ENCODE data around the gene RASL12.

RASL12 gene

GRCh38 chr15:65099336-65099735 lies 31.5 kb upstream of the RASL12 start:
- no peak for TF ChIP-seq CTCF (IDR thresholded peaks at IDR 0.05)
- H3K4me1 ChIP-seq (ENCODE audit: control insufficient read depth in 1 of 2, insufficient read depth in 1 of 2, low read depth in 1 of 2, low read length in 1 of 2), result no peaks in the 10 kb centered on the region
- H3K4me3 ChIP-seq (ENCODE audit: low read depth in 1 of 2, low read length in 1 of 2), result no peak overlapping the region
- peaks cover 22% of the 10 kb centered on the region for H3K36me3 ChIP-seq
- no peak overlapping the region for H3K27ac ChIP-seq
- no peaks in the 10 kb centered on the region for H3K9me3 ChIP-seq
- no peaks in the 10 kb centered on the region for H3K27me3 ChIP-seq

DNA sequence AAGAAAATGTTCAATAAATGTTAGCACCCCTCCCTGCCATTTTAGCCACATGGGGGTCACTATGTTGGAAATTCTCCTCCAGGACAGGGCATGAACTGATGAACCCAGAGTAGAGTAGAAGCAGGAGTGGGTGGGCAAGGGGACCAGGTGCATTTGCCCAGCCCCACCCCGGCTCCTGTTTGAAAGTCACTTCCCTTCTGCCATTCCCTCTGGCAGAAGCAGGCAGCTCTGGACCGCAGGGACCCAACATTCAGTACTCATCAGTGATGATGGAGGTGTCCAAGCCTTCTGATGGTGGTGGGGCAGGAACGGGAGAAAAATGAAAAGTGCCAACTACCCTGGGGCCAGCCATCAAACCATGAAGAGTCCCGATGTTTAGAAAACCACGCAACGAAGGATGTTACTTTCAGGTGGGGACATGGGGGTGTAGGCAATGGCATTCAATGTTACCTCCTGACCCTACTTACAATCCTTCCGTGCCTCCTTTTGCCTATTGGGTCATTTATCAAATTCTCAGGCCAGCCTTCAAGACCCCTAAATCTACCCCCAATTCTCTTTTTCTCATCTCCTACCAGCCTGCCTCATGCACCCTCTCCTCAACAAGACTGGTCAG lies 30.0 kb upstream of the RASL12 start:
- Histone ChIP-seq H3K4me1 (ENCODE audit: control insufficient read depth in 1 of 2, insufficient read depth in 1 of 2, low read depth in 1 of 2, low read length in 1 of 2) (no peaks in the 10 kb centered on the region), H3K9me3 (no peaks in the 10 kb centered on the region), H3K36me3 (peaks cover 22% of the 10 kb centered on the region), H3K4me3 (ENCODE audit: low read depth in 1 of 2, low read length in 1 of 2) (no peak overlapping the region), H3K27ac (no peak overlapping the region), H3K27me3 (no peaks in the 10 kb centered on the region)
- no peak for TF ChIP-seq CTCF (IDR thresholded peaks at IDR 0.05)

GRCh38 chr15:65096481-65097385 lies 28.9 kb upstream of the RASL12 start:
- no peak overlapping the region for H3K27ac ChIP-seq
- H3K27me3 ChIP-seq, result no peaks in the 10 kb centered on the region
- H3K4me1 ChIP-seq (ENCODE audit: control insufficient read depth in 1 of 2, insufficient read depth in 1 of 2, low read depth in 1 of 2, low read length in 1 of 2), result no peaks in the 10 kb centered on the region
- H3K4me3 ChIP-seq (ENCODE audit: low read depth in 1 of 2, low read length in 1 of 2), result no peak overlapping the region
- H3K36me3 ChIP-seq, result peaks cover 22% of the 10 kb centered on the region
- no peak for TF ChIP-seq CTCF (IDR thresholded peaks at IDR 0.05)
- H3K9me3 ChIP-seq, result no peaks in the 10 kb centered on the region

GRCh38 chr15:65095747-65096104 lies 27.9 kb upstream of the RASL12 start:
- no peaks in the 10 kb centered on the region for H3K9me3 ChIP-seq
- H3K4me3 ChIP-seq (ENCODE audit: low read depth in 1 of 2, low read length in 1 of 2), result no peak overlapping the region
- H3K27me3 ChIP-seq, result no peaks in the 10 kb centered on the region
- H3K36me3 ChIP-seq, result peaks cover 22% of the 10 kb centered on the region
- H3K4me1 ChIP-seq (ENCODE audit: control insufficient read depth in 1 of 2, insufficient read depth in 1 of 2, low read depth in 1 of 2, low read length in 1 of 2), result no peaks in the 10 kb centered on the region
- no peak overlapping the region for H3K27ac ChIP-seq
- TF ChIP-seq CTCF (IDR thresholded peaks at IDR 0.05), result no peak

DNA sequence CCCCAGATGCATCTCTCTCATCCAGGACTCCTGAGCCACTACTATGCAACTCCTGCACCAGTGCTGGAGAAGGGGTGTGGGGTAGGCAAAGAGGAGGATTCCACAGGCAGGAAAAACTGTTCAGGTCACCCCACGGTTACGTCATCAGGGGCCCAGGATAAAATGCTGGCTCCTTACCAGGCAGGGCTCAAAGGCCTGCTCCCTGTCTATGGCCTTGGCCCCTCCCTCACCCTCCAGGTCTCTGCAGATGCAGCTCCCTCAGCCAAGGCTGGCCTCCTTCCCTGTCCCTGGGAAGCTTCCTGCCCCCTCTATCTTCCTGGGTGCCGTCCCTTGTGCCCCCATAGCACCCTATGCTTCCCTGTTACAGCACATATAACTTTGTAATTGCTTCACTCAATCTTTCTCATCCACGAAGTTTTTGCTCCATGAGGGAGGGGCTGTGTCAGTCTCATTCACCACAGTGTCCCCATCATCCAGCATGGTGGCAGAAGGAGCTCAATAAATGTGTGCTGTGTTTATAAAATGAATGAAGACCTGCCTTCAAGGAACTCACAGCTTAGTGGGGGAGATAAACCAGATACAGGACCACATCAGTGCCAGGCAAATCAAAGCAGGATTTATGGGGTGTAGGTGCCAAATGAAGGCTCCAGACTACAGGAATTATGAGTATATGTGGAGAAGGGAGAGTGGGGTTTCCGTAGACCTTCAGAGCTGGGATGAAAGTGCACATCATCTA lies 27.4 kb upstream of the RASL12 start:
- no peak overlapping the region for H3K4me3 ChIP-seq (ENCODE audit: low read depth in 1 of 2, low read length in 1 of 2)

More for the DNA sequence above, 27.4 kb upstream of the RASL12 start:
- Histone ChIP-seq H3K4me1 (ENCODE audit: control insufficient read depth in 1 of 2, insufficient read depth in 1 of 2, low read depth in 1 of 2, low read length in 1 of 2) (no peaks in the 10 kb centered on the region), H3K9me3 (no peaks in the 10 kb centered on the region), H3K36me3 (peaks cover 22% of the 10 kb centered on the region), H3K27me3 (no peaks in the 10 kb centered on the region), H3K27ac (no peak overlapping the region)
- TF ChIP-seq CTCF (IDR thresholded peaks at IDR 0.05), result no peak

Data from neutrophil (primary cell).